HG03280 (cell line): ENCODE measurements around the gene MMP11.

Experiments
- ATAC-seq: cut with Tn5 transposase; IDR thresholded peaks from one replicate; pipeline ENCODE4 v1.9.1; 2021; ENCODE audit warnings: mild to moderate bottlenecking, moderate library complexity; ENCODE audit not compliant: unreplicated experiment

MMP11 gene

DNA sequence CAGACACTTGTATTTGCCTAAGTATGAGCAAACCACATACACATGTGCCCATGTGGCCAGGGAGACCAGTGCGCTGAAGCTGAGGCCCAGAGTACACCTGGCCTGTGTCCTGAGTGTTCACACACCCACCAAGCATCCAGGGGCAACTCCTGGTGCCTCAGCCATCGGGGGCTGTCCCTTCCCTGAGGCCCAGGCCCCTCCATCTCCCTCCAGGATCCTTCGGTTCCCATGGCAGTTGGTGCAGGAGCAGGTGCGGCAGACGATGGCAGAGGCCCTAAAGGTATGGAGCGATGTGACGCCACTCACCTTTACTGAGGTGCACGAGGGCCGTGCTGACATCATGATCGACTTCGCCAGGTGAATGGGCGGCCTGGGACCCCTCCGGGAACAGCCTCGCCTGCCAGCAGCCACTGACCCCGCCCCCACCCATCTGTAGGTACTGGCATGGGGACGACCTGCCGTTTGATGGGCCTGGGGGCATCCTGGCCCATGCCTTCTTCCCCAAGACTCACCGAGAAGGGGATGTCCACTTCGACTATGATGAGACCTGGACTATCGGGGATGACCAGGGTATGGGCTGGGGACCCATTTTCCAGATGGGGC is 7.6 kb downstream of the MMP11 start:
- no peak for ATAC-seq

DNA sequence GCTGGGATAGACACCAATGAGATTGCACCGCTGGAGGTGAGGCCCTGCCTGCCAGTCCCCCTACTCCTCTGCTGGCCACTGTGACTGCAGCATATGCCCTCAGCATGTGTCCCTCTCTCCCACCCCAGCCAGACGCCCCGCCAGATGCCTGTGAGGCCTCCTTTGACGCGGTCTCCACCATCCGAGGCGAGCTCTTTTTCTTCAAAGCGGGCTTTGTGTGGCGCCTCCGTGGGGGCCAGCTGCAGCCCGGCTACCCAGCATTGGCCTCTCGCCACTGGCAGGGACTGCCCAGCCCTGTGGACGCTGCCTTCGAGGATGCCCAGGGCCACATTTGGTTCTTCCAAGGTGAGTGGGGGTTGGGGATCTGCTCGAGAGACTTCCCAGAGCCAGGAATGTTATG is 8.4 kb downstream of the MMP11 start:
- ATAC-seq: no peak

DNA sequence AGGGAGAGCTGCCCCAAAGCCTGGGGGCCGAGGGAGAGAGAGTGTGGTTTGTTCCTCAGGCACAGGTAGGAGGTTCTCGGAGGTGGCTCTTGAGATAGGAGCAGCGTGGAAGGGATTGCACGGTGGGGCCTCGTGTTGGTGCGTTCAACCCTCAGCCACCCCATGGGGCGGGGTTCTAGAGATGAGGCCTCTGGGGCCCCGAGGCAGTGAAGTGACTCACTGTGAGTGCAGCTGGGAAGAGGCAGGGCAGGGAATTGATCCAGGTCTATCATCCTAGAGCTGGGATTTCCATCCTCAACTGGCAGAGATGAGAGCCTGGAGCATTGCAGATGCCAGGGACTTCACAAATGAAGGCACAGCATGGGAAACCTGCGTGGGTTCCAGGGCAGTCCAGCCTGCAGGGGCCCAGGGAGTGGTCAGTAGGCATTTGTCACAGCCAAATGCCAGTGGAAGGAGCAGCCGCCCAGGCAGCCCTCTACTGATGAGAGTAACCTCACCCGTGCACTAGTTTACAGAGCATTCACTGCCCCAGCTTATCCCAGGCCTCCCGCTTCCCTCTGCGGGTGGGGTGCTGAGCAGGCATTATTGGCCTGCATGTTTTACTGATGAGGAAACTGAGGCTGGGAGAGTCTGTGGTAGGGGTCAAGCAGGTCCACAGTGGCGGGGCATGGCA is 9.0 kb downstream of the MMP11 start:
- no peak for ATAC-seq

DNA sequence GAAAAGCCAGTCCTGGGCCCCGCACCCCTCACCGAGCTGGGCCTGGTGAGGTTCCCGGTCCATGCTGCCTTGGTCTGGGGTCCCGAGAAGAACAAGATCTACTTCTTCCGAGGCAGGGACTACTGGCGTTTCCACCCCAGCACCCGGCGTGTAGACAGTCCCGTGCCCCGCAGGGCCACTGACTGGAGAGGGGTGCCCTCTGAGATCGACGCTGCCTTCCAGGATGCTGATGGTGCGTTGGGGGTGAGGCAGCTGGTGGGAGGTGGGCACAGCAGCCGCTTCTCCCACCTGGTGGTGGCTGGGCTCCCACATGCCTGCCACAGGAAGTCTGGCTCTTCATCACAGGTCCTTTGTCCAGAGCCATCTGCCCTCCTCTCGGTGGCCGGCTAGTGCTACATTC is 9.6 kb downstream of the MMP11 start:
- no peak for ATAC-seq

DNA sequence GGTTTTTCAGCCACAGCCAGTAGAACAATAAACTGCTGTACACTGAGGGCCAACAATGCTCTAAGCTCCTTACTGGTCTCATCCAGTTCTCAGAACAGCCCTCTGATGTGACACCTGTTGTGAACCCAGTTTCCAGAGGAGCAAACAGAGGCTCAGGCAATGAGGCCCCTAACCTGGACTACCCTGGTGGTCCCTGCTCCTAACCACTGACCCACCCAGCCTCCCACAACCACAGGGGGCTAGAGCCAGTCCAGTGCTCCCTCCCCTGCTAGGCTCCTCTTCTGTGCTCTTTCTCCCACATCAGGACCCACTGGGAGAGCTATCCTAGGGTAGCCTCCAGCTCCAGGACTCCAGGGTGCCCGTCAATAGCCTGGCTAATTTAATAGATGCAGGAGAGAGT is 10.1 kb downstream of the MMP11 start:
- no peak for ATAC-seq

DNA sequence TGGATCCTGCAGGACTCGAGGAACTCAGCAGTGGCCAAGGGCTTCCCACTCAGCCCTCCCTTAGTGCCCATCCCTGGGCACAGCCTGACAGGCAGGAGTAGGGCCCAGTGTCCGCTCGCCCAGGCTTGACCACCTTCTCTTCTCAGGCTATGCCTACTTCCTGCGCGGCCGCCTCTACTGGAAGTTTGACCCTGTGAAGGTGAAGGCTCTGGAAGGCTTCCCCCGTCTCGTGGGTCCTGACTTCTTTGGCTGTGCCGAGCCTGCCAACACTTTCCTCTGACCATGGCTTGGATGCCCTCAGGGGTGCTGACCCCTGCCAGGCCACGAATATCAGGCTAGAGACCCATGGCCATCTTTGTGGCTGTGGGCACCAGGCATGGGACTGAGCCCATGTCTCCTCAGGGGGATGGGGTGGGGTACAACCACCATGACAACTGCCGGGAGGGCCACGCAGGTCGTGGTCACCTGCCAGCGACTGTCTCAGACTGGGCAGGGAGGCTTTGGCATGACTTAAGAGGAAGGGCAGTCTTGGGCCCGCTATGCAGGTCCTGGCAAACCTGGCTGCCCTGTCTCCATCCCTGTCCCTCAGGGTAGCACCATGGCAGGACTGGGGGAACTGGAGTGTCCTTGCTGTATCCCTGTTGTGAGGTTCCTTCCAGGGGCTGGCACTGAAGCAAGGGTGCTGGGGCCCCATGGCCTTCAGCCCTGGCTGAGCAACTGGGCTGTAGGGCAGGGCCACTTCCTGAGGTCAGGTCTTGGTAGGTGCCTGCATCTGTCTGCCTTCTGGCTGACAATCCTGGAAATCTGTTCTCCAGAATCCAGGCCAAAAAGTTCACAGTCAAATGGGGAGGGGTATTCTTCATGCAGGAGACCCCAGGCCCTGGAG is 10.9 kb downstream of the MMP11 start:
- no peak for ATAC-seq

DNA sequence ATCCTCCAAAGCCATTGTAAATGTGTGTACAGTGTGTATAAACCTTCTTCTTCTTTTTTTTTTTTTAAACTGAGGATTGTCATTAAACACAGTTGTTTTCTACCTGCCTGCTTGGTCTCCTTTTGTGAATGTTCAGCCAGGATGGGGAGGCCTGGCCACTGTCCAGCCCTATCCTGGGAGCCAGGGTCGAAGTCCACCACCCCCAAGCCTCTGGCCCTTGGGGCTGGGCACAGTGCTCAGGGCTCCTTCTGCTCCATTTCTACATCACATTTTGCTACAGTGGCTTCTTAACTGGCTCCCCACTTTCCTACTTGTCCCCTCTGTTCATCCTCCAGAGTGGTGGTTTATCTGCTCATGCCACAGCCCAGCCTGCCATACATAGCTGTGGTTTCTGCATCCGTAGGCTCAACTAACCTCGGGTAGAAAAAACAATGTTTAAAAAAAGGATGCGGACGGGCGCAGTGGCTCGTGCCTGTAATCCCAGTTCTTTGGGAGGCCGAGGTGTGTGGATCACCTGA is 11.6 kb downstream of the MMP11 start:
- no peak for ATAC-seq

DNA sequence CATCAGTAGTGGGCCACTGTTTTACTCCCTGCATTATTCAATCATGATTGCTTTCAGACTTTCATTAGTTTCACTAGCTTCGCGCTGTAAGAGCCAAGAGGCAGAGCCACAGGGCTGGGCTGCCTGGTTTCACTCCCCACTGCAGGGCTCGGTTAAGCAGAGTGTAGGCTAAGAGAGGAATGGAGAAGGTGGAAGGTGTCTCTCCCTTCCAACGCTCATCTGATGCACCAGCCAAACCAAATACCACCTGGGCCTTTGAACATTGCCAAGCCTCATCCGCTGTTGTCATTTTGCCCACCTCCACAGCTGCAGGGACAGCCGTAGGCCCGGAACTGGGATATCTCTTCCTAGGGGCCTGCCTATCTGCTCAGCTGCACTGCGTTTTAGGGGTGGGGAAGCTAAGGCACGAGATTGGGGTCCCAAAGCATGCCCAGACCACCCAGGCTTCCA is 13.6 kb downstream of the MMP11 start:
- no peak for ATAC-seq

DNA sequence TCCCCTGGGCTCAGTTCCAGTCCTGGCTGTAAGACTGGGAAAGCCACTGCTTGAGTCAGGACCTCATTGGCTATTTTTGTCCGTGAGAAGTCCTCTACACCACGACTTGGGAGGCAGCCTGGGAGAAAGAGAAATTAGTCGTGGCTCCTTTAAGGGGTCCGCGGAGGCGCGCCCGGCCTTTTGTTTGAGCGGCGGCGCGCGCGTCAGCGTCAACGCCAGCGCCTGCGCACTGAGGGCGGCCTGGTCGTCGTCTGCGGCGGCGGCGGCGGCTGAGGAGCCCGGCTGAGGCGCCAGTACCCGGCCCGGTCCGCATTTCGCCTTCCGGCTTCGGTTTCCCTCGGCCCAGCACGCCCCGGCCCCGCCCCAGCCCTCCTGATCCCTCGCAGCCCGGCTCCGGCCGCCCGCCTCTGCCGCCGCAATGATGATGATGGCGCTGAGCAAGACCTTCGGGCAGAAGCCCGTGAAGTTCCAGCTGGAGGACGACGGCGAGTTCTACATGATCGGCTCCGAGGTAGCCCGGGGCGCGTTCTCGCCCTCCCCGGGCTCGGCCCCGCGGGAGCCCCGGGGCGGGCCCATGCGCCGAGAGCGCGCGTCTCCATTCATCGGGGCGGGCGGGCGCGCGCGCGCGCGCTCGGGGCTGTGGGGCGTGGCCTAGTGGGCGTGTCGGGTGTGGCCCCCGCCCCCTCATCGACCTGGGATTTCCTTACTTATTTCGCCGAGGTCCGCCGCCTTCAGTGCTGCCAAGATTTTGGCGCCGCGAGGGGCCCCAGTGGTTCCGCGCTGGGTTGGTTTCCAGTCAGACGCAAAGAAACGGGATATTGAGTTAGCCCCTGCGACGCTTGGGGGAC is 14.3 kb downstream of the MMP11 start, which contains the start of gene SMARCB1:
Gene SMARCB1, plus strand, starts transcription at position 215 of the 848 bp plus-strand sequence. Its CDS starts 204 bp downstream, at position 419.
- ATAC-seq: peak; percentile 70

DNA sequence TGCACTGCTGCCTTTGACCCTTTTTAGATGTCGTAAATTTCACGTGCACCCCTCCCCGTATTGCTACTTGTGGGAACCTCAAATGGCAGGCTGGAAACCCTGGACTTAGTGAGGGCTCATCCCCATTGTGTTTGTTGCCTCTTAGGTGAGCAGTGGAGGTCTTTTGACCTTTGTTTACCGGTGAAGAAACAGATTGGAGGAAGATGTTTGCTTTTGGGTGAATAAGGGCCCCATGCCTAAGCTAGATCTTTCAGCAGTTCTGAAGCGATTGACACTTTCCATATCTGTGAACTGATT is 14.9 kb downstream of the MMP11 start:
- ATAC-seq: no peak

DNA sequence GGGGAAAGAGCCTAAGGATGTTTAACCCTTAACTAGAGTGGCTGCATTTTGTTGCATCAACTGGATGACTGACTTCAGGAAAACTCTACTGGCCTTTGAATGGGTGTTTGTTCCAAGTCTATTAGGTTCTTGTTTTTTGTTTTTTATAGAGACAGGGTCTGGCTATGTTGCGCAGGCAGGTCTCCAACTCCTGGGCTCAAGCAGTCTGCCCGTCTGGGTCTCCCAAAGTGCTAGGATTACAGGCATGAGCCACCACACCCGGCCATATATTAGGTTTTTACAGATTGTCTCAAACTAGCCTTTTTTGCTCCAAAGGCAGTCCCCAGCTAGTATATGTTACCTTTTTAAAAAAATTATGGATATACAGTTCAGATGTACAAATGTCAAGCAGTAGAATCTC is 15.3 kb downstream of the MMP11 start:
- no peak for ATAC-seq

DNA sequence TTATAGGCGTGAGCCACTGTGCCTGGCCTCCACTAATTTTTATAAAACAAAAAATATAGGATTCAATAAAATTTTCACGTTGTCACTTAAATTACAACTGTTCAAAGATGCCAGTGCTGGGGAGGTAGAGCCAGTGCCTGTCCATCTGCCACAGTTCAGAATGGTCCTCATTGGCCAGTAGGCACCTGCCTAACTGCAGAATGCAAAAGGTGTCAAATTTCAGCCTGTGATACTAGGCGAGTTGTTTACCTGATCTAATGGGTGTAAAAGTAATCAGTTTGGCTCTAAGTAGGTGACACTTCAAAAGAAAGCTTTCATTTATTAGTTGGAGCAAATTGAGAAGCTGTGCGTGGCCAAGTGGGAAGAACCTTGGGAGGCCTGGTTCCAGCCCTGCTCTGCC is 16.5 kb downstream of the MMP11 start:
- no peak for ATAC-seq

DNA sequence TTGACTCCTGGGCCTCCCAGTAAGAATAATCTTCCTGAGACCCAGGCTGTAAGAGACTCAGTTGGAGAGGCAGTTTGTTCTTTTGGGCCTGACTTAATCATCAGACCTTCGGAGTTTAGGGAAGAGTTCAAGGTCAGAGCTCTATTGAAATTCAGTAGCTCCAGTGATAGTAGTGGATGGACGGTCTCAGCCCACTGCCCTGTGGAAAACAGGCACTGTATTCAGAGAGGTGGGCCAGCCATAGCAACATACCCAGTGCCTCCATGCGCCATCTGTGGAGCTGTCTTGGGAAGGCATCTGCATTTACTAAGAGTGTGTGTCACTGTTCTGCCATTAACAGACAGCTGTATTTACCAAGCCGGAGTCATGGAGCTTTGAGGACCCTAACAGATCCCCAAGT is 17.0 kb downstream of the MMP11 start:
- ATAC-seq: no peak

DNA sequence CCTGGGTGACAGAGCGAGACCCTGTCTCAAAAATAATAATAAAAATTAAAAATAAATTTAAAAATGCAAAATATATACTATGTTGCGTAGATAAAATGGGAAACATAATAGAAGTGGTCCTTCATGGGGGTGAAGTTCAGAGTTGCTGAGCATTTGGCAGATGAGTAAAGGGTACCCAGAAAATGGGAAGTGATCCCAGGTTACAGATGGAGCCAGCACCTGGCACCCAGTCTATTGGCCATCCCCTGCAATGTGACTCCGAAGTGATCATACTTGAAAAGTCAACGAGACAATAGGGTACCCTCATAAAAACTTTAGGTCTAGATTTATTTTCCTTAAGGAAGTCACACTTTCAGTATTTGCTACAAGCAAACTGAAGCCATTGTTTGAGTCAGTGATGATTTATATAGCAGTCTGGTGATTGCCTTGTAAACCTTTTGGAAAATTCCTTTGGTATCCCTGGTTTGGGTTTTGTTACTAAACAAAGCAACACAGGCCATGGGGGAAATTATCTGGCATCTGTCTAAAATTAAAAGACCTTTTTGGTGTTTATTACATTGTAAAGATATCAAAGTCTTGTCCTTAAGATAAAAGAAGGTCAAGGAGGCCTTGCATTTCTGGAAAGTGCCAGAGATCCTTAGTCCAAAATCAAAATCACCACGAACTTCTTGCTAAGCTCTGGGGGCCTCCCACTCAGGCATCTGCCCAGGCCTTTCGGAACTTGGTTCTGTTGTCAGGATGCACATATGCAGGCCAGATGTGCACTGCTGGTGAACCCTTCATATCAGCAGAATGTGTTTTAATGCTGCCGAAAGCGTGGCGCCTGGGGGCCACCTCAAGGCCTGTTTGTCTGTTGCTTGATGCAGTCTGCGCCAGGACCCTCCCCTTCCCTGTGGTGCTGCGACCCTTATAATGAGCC is 18.4 kb downstream of the MMP11 start:
- ATAC-seq: no peak

DNA sequence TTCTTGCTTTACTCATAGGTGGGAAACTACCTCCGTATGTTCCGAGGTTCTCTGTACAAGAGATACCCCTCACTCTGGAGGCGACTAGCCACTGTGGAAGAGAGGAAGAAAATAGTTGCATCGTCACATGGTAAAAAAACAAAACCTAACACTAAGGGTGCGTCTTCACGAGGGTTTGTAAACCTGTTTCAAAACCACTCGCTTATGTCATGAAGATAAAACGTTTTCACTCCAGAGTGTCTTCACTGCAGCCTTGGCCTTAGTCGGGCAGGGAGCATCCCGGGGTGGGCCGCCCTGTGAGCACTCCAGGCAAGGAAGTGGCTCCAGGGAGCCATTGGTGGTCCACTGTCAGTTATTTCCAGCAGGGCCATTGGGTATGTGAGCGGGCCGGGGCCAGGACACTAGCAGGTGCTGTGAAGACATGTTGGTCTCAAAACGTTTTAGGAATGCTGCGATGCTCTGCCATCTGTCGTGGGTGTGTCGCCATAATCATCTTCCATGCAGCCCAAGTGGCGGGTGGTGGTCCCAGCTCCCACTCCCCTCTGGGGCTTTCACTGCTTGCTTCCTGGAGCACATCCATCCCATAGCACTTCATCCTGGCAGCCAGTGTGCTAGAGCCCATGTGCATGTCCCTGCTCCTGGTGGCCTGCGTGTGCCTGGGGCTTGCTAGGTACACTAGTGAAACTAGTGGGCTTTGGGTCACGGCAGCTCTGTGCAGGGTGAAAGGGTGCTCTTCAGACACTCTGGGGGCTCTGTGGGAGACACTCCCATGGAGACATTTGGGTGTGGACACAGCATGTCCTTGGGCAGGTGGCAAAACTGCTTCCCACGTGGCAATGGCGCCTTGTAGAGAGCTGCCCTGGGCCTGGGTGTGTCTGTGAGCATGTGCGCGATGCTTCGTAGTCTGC is 19.3 kb downstream of the MMP11 start:
- ATAC-seq: no peak

DNA sequence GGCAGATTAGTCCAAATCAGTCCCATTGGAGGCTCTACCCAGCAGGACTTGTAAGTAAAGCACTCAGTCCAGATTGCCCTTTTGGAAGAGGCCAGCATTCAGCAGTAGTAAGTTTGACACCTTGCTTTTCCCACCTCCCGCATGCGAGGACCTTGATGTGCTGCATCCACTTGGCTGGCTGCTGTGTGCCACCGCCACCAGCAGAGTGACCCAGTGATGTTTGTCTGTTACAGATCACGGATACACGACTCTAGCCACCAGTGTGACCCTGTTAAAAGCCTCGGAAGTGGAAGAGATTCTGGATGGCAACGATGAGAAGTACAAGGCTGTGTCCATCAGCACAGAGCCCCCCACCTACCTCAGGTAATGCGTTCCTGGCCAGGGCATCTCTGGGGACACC is 20.7 kb downstream of the MMP11 start:
- ATAC-seq: no peak

DNA sequence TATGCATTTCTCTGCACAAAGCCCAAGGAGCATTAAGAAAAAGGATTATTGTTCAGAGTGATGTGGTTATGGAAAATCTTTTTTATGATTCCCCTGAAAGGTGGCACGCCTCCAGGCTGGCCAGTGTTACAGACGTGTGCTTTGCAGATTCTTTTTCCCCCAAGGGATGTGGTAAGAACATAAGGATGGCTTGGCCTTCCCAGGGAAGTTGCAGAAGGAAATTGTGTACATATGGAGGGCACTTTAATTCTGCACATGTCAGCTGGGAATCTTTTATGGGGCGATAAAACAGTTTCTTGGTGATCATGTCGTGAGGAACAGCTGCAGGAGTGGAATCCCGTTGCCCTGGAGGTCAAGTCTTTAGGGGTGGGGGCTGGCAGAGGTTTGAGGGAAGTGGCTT is 23.8 kb downstream of the MMP11 start:
- no peak for ATAC-seq

DNA sequence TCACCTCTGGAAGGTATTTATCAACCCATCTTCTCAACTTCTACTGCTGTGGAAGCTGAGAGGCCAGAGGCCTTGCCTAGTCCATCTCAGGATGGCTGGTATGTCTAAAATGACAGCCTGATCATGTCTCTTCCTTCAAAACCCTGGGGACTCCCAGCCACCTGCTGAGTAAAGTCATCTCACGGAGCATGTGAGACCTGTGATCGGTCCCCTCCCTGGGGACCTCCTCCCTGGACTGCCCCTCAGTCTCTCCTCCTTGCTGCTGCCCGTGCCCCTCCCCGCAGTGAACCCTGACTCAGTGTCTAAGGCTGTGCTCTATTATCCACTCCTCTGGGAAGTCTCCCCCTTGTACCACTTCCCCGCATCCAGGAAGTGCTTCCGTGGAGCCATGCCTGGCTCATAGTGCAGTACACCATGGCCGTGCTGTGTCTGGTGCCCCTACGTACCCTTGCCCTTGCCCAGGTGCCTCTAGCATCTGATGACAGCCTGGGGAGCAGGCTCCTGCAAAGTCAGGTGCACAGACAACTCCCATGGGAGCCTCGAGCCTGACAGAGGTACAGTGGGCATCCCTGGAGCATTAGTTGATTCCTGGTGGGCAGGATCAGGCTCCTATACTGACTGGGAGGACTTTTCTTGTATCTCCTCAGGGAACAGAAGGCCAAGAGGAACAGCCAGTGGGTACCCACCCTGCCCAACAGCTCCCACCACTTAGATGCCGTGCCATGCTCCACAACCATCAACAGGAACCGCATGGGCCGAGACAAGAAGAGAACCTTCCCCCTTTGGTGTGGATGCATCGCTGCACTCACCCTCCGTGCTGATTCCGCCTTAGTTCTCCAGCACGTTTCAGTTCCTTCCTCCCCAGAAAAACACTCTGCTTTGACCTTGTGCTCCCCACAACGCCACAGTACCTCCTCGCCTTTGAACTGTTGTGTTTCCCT is 27.9 kb downstream of the MMP11 start:
- ATAC-seq: no peak
